K562 (cell line): ENCODE measurements around the gene TCF12.

ENCODE experiments used
- BRD4 ChIP-seq: fragments of 200-600 bp; sonication (generic); IDR thresholded peaks from 2 replicates; pipeline ENCODE4 v1.6.1; 2017; ENCODE audit warnings: inconsistent platforms
- CTCF ChIP-seq, 3 experiments: IDR thresholded peaks in 2 of 3; conservative IDR thresholded peaks in 1 of 3; 2 replicates each; pipeline ENCODE4 v1.5.1; 2011 to 2012; ENCODE audit warnings: low read length in 3 of 3, mild to moderate bottlenecking in 3 of 3, control low read depth in 2 of 3, improper control_type of control experiment in 1 of 3, inconsistent platforms in 1 of 3, low read depth in 1 of 3, mixed read lengths in 1 of 3, moderate library complexity in 1 of 3; ENCODE audit not compliant: insufficient read depth in 2 of 3
- E2F3 ChIP-seq: fragments of 250-450 bp; sonication (Bioruptor Pico); IDR thresholded peaks from 2 replicates; pipeline ENCODE4 v1.4.0; 2020; ENCODE audit warnings: mild to moderate bottlenecking
- MECOM ChIP-seq: fragments of 250-450 bp; sonication (Bioruptor Pico); IDR thresholded peaks from 2 replicates; pipeline ENCODE4 v1.8.0; 2022; ENCODE audit warnings: inconsistent platforms
- MED1 ChIP-seq: sonication (generic); formaldehyde crosslinking; IDR thresholded peaks from 2 replicates; pipeline ENCODE4 v1.8.1; 2023; ENCODE audit warnings: missing genetic modification reagents, borderline replicate concordance
- NFYB ChIP-seq: IDR thresholded peaks from 2 replicates; pipeline ENCODE4 v1.6.1; 2011; ENCODE audit warnings: mild to moderate bottlenecking, moderate library complexity; ENCODE audit not compliant: insufficient read length; ENCODE audit errors: extremely low read depth
- PHF8 ChIP-seq: fragments of 200-600 bp; sonication (generic); IDR thresholded peaks from 2 replicates; pipeline ENCODE4 v1.6.1; 2012; ENCODE audit warnings: mixed run types, mild to moderate bottlenecking, inconsistent platforms, low read length, moderate library complexity, borderline replicate concordance
- POLR2A ChIP-seq: fragments of 450-650 bp; conservative IDR thresholded peaks from 2 replicates; pipeline ENCODE4 v1.6.1; 2016
- POU5F1 ChIP-seq: fragments of 150-350 bp; IDR thresholded peaks from 2 replicates; pipeline ENCODE4 v1.6.1; 2014; ENCODE audit warnings: borderline replicate concordance, low read length, low read depth, mild to moderate bottlenecking; ENCODE audit not compliant: partially characterized antibody
- SNRNP70 ChIP-seq: fragments of 200-400 bp; formaldehyde crosslinking; optimal IDR thresholded peaks from 2 replicates; pipeline ENCODE3; 2017; ENCODE audit warnings: low read depth, low read length
- TCF7L2 ChIP-seq: fragments of 150-350 bp; IDR thresholded peaks from 2 replicates; pipeline ENCODE4 v1.6.1; 2016; ENCODE audit warnings: low read depth, mild to moderate bottlenecking, low read length, moderate library complexity
- ZFP36 ChIP-seq: fragments of 150-350 bp; IDR thresholded peaks from 2 replicates; pipeline ENCODE4 v1.6.1; 2018; ENCODE audit warnings: low read length, low read depth; ENCODE audit not compliant: partially characterized antibody
- ZHX1 ChIP-seq: fragments of 150-350 bp; conservative IDR thresholded peaks from 2 replicates; pipeline ENCODE4 v1.6.1; 2014; ENCODE audit warnings: low read length

- TF ChIP-seq NFYB (no peak), CTCF (IDR thresholded peaks at IDR 0.05 in 2 of 3, conservative IDR thresholded peaks at IDR 0.05 in 1 of 3; ENCODE audit: insufficient read depth in 2 of 3, low read depth in 1 of 3, low read length in 3 of 3) (peak in 2 of 3 experiments; percentile 46 to 78; a peak in 4 of 6 replicates), BRD4 (no peak), SNRNP70 (no peak), TCF7L2 (no peak), ZHX1 (no peak), MED1 (CRISPR knock-in tag) (no peak), PHF8 (no peak), POLR2A (no peak), MECOM (CRISPR knock-in tag) (no peak), E2F3 (no peak), ZFP36 (no peak), POU5F1 (no peak)
Measured at GRCh38 chr15:57146506-57147201, 228.2 kb downstream of the TCF12 start.
